GM18520 (cell line): Measurements from ENCODE around the gene OR4M1.
"Not testable (repeated sequence)": the region's sequence is repeated elsewhere in the genome, so short reads cannot be mapped to it uniquely, and the experiment has no call there.

Experiments
- ATAC-seq: cut with Tn5 transposase; IDR thresholded peaks from one replicate; pipeline ENCODE4 v1.9.1; 2021; ENCODE audit not compliant: unreplicated experiment

OR4M1 gene

DNA sequence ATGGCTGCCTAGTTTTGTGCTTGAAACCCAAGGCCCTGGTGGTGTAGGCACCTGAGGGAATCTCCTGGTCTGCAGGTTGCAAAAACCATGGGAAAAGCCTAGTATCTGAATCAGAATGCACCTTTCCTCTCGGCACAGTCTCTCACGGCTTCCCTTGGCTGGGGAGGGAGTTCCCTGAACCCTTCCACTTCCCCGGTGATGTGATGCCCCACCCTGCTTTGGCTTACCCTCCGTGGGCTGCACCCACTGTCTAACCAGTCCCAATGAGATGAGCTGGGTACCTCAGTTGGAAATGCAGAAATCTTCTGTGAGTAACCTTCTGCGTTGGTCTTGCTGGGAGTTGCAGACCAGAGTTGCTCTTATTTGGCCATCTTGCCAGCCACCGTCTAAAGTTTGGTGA is 47.7 kb downstream of the OR4M1 start:
- not testable (repeated sequence) for ATAC-seq

DNA sequence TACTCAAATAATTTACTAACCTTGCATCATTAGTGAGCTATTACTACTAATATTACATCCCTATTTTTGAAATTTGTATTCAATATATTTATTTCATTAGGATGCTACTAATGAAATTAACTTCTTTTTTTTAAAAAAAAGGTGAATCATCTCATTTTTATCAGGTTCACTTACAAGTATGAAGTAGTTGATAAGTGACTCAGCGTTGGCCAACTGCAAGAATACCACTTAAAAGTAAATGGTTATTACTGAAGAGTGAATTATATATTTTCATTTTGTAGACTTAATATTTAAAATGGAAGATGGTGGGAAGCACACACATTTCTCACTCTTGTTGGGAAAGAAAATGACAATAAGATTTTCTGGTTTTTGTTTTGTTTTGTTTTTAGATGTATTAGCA is 49.9 kb downstream of the OR4M1 start:
- ATAC-seq, result no peak

DNA sequence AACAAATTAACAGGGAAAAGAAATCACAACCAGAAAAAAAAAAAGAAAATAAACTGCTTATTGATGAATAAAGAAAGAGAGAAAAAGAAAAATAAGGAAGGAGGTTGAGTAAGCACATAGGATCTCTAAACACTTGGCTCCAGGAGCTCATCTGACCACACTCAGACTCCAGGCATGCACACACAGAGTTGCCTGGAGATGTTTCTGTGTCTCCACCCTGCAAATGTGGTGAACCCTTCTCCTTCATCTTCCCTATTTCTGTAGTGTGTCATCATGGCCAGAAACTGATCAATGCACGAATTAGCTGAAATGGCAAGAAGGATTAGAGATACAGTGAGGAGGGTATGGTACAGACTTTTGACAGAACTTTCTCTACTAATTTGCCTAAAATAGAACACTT is 50.5 kb downstream of the OR4M1 start:
- no peak for ATAC-seq

DNA sequence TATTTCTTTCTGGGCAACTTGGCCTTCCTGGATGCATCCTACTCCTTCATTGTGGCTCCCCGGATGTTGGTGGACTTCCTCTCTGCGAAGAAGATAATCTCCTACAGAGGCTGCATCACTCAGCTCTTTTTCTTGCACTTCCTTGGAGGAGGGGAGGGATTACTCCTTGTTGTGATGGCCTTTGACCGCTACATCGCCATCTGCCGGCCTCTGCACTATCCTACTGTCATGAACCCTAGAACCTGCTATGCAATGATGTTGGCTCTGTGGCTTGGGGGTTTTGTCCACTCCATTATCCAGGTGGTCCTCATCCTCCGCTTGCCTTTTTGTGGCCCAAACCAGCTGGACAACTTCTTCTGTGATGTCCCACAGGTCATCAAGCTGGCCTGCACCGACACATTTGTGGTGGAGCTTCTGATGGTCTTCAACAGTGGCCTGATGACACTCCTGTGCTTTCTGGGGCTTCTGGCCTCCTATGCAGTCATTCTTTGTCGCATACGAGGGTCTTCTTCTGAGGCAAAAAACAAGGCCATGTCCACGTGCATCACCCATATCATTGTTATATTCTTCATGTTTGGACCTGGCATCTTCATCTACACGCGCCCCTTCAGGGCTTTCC is 54.4 kb downstream of the OR4M1 start:
- not testable (repeated sequence) for ATAC-seq

DNA sequence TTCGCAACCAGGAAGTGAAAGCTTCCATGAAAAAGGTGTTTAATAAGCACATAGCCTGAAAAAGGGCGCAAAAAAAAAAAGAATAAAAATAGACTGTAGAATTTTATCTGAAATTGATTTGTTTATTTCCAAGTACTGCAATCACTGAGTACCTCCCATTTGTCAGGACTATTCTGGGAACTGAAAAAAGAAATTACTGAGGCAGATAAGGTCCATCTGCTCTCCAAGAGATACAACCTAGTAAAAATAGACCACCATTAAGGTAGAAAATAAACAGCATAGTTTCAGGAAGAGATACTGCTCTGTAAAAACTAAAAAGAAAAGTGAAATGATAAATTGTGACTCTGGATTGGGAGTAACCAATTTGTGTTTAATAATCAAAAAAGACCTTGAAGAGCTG is 55.0 kb downstream of the OR4M1 start:
- no peak for ATAC-seq
